T-helper 17 cell (primary cell): ENCODE results near the gene CDH4. TPM values are rescaled to one million over a fixed set of nuclear protein-coding genes. Genes with fewer than 3 reads are reported as not detected.

Experiments used
- ATAC-seq: fragments of 150-1000 bp; cut with Tn5 transposase; 2 replicates; pipeline ENCODE4 v1.10.0; 2021; ENCODE audit warnings: mild to moderate bottlenecking, moderate library complexity
- DNase-seq, 3 donors: peaks; one replicate each; pipeline versions ENCODE4 v3.0.0 to v3.0.0-alpha.2; 2020 to 2021
- H3K9me3 ChIP-seq: one replicate; pipeline ENCODE4 v1.7.0; 2013; ENCODE audit warnings: low read length, mild to moderate bottlenecking; ENCODE audit not compliant: control insufficient read depth, poor library complexity, severe bottlenecking
- H3K27ac Mint-ChIP-seq: one replicate; pipeline ENCODE4 v1.8.0; 2022; ENCODE audit warnings: mild to moderate bottlenecking, moderate library complexity, mixed read lengths
- H3K27me3 Mint-ChIP-seq: one replicate; pipeline ENCODE4 v1.8.0; 2022; ENCODE audit warnings: mixed read lengths
- H3K36me3 Mint-ChIP-seq: one replicate; pipeline ENCODE4 v1.8.0; 2022; ENCODE audit warnings: low read depth, mixed read lengths
- H3K4me1 Mint-ChIP-seq: one replicate; pipeline ENCODE4 v1.8.0; 2022; ENCODE audit warnings: mild to moderate bottlenecking, mixed read lengths
- H3K4me3 Mint-ChIP-seq: one replicate; pipeline ENCODE4 v1.8.0; 2022; ENCODE audit warnings: mild to moderate bottlenecking, moderate library complexity, mixed read lengths
- total RNA-seq, 4 donors: library from RNA in 2 of 4; stranded (reverse) in 2 of 4; gene quantifications; one replicate each; pipeline ENCODE4 v1.2.3 and lab custom pipeline; 2022 to 2026

Gene CDH4
- total RNA-seq, 2 donors from 2014 or later, result 0.55 to 0.67 TPM

DNA sequence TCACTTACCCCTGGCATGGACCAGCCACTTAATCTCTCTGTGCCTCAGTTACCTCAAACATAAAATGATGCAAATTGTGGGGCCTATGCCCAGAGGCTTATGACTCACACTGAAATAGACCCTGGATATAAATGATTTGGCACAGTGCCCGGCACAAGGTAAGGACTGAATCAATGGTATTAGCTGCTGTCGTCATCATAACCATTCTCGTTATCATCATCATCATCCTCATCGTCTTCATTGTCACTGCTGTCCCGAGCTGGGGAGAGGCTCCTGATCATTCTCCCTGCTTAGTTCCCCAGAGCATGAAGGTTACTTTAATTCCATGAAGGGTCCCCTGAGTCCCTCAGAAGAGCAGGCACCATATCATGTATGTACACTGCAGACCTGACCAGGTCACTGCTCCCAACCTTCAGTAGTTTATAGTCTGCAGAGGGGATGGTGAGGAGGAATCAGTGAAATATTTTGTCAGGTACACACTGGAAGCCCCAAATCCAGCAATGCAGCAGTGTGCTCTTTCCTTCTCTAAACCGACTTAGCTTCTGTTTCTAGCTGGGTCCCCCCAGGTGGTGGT, 664.3 kb downstream of the CDH4 start:
- H3K36me3 Mint-ChIP-seq, result no peaks in the 10 kb centered on the region
- H3K9me3 ChIP-seq, result no peaks in the 10 kb centered on the region

DNA sequence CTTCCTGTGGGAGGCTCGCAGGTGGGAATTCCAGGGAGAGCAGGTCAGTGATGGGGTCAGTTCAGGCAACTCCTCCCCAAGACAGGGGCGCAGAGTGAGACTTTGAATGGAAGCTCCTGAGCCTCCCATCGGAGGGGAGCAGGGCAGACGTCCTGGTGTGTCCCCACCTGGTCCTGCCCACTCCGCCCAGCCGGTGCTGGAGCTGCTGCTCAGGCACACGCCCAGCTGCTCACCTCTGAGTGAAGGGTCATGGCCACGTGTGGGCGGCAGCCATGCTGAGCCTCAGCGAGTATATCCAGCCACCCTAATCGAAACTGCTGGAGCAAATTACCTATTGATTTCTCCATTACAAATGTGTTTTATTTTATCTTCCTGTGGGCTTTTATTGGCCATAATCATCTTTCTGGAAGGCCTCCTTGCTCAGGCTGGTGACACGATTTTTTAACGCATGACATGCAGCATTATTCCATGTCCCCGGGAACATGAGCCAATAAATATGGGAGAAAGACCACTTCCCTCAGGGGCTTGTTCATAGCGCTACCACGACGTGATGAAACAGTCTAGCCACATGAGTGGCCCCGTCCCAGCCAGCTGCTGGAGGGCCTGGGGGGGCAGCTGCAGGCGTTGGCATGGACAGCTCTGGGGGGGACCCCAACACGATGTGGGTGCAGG, 665.5 kb downstream of the CDH4 start:
- Mint-ChIP-seq H3K27ac (no peak overlapping the region), H3K27me3 (peaks cover 24% of the 10 kb centered on the region), H3K36me3 (no peaks in the 10 kb centered on the region), H3K4me3 (no peak overlapping the region), H3K4me1 (peaks cover 2% of the 10 kb centered on the region)
- DNase-seq, result no peak
- ATAC-seq, result no peak
- H3K9me3 ChIP-seq, result no peaks in the 10 kb centered on the region

More for the DNA sequence above, 664.3 kb downstream of the CDH4 start:
- H3K27me3 Mint-ChIP-seq, result peaks cover 24% of the 10 kb centered on the region
- ATAC-seq (no peak), DNase-seq (no peak)
- H3K4me1 Mint-ChIP-seq, result peaks cover 2% of the 10 kb centered on the region
- H3K27ac Mint-ChIP-seq, result peak overlapping the region; percentile 6
- H3K4me3 Mint-ChIP-seq, result no peak overlapping the region

DNA sequence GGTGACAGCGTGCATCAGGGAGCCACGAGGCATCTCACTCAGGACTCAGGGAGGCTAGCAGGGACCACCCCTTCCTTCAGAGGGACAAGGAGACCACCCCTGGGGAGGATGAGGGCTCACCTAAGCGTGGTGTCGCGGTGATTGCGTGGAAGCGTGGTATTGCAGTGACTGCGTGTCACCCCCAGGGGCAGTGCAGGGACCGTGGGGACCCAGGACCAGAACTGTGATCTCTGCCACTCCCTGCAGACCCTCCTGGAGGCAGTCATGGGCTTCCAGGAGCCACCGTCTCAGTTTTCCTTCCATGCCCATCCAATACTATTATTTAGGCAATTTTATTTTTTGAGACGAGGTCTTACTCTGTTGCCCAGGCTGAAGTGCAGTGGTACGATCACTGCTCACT, 666.5 kb downstream of the CDH4 start:
- peaks cover 2% of the 10 kb centered on the region for H3K4me1 Mint-ChIP-seq
- H3K9me3 ChIP-seq, result no peaks in the 10 kb centered on the region
- H3K4me3 Mint-ChIP-seq, result no peak overlapping the region
- ATAC-seq (no peak), DNase-seq (no peak)
- peaks cover 19% of the 10 kb centered on the region for H3K27me3 Mint-ChIP-seq
- no peaks in the 10 kb centered on the region for H3K36me3 Mint-ChIP-seq
- H3K27ac Mint-ChIP-seq, result no peak overlapping the region

DNA sequence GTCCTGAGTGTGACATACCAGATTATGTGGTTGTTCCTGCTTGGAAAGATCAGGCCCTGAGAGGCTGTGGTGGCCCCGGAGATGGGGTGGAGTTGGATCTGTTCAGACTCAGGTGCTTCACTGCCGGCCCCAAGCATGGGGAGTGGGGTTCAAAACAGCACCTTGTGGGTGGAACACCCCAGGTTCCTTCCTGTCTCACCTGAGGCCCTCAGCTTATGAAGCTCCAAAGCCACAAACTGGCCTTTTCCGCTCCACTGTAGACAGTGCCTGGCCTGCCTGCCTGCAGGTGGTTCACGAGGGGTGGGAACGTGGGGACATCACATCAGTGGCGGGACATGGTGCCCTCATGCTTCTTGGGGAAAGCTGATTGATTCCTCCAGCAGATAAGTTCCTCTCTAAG, 667.2 kb downstream of the CDH4 start:
- H3K36me3 Mint-ChIP-seq, result no peaks in the 10 kb centered on the region
- H3K27ac Mint-ChIP-seq, result no peak overlapping the region
- H3K4me3 Mint-ChIP-seq, result no peak overlapping the region
- ATAC-seq, result no peak
- no peak for DNase-seq
- H3K27me3 Mint-ChIP-seq, result peaks cover 17% of the 10 kb centered on the region
- H3K9me3 ChIP-seq, result no peaks in the 10 kb centered on the region
- H3K4me1 Mint-ChIP-seq, result peaks cover 1% of the 10 kb centered on the region

DNA sequence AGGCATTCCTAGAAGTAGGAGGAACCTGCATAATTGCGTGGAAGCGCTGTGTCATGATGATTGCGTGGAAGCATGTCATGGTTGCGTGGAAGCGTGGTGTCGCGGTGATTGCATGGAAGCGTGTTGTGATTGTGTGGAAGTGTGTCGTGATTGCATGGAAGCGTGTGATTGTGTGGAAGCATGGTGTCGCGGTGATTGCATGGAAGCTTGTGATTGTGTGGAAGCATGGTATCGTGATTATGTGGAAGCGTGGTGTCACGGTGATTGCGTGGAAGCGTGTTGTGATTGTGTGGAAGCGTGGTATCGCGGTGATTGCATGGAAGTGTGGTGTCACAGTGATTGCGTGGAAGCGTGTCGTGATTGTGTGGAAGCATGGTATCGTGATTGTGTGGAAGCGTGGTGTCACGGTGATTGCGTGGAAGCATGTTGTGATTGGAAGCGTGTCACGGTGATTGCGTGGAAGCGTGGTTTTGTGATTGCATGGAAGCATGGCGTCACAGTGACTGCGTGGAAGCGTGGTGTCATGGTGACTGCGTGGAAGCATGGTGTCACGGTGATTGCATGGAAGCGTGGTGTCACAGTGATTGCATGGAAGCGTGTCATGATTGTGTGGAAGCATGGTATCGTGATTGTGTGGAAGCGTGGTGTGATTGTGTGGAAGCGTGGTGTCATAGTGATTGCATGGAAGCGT, 667.8 kb downstream of the CDH4 start:
- Mint-ChIP-seq H3K4me1 (no peaks in the 10 kb centered on the region), H3K4me3 (no peak overlapping the region), H3K27me3 (peaks cover 12% of the 10 kb centered on the region), H3K27ac (no peak overlapping the region), H3K36me3 (no peaks in the 10 kb centered on the region)
- ATAC-seq (no peak), DNase-seq (no peak)
- no peaks in the 10 kb centered on the region for H3K9me3 ChIP-seq

DNA sequence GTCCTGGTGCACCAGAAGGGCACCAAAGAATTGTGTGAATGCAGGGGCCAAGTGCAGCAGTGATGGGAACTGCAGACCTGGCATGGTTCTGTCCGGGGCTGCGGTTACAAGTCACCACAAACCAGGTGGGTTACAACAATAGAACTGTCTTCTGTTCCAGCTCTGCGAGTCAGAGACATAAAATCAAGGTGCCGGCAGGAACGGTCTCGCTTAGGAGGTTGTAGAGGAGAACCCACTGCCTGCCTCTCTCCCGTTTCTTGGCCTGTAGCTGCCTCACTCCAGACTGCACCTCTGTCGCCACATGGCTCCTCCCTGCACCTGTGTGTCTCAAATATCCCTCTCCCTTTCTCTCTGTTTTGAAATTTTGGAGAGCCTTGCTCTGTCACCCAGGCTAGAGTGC, 670.4 kb downstream of the CDH4 start:
- Mint-ChIP-seq H3K36me3 (no peaks in the 10 kb centered on the region), H3K4me1 (no peaks in the 10 kb centered on the region), H3K4me3 (no peak overlapping the region), H3K27me3 (no peaks in the 10 kb centered on the region), H3K27ac (no peak overlapping the region)
- ATAC-seq (no peak), DNase-seq (no peak)
- H3K9me3 ChIP-seq, result no peaks in the 10 kb centered on the region

DNA sequence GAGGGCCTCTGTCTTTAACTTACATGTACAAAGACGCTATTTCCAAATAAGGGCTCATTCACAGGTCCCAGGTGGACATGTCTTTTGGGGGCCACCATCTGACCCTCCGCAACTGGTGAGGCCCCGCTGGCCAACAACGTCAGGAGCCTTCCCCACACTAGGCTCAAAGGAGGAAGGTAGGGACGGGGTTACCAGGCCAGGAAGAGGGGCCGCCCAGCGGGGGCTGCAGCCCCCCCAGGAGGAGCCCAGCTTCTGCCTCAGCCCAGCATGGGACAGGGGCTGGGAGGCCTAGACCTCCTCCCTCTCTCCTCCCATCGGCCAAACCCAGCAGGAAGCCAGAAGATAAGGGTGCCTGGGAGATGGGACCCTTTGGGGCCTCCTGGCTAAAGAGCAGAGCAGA, 670.9 kb downstream of the CDH4 start:
- Mint-ChIP-seq H3K27ac (no peak overlapping the region), H3K36me3 (no peaks in the 10 kb centered on the region), H3K4me3 (no peak overlapping the region), H3K27me3 (no peaks in the 10 kb centered on the region), H3K4me1 (no peaks in the 10 kb centered on the region)
- H3K9me3 ChIP-seq, result no peaks in the 10 kb centered on the region
- DNase-seq (no peak), ATAC-seq (no peak)

DNA sequence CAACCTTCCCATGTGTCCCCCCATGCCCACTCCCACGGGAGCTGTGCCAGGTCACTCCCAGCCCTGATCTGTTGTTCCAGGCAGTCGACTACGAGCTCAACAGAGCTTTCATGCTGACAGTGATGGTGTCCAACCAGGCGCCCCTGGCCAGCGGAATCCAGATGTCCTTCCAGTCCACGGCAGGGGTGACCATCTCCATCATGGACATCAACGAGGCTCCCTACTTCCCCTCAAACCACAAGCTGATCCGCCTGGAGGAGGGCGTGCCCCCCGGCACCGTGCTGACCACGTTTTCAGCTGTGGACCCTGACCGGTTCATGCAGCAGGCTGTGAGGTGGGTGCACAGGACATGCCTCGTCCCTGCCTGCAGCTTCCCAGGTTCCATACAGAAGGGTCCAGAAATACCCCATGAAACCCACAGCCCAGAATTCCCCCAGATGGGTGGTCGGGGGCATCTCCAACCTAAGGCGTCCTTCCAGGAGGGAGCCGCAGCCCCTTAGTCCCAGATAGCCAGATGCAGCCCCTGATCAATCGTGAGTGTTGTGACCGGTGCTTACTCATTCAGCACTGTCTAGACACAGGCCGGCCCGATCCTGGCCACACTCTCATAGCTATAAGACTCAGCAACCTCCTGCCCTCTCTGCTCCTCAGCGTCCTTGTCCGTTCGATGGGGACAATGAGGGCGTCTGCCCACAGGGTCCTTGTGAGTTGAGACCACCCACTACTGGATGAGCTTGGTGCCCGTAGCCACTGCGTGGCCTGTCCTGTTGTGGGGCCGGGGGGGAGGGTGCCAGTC, 671.5 kb downstream of the CDH4 start:
- peak in 1 of 3 donors; percentile 6 for DNase-seq
- H3K9me3 ChIP-seq, result no peaks in the 10 kb centered on the region
- Mint-ChIP-seq H3K36me3 (no peaks in the 10 kb centered on the region), H3K27me3 (no peaks in the 10 kb centered on the region), H3K4me1 (no peaks in the 10 kb centered on the region), H3K27ac (no peak overlapping the region), H3K4me3 (no peak overlapping the region)
- ATAC-seq, result no peak

DNA sequence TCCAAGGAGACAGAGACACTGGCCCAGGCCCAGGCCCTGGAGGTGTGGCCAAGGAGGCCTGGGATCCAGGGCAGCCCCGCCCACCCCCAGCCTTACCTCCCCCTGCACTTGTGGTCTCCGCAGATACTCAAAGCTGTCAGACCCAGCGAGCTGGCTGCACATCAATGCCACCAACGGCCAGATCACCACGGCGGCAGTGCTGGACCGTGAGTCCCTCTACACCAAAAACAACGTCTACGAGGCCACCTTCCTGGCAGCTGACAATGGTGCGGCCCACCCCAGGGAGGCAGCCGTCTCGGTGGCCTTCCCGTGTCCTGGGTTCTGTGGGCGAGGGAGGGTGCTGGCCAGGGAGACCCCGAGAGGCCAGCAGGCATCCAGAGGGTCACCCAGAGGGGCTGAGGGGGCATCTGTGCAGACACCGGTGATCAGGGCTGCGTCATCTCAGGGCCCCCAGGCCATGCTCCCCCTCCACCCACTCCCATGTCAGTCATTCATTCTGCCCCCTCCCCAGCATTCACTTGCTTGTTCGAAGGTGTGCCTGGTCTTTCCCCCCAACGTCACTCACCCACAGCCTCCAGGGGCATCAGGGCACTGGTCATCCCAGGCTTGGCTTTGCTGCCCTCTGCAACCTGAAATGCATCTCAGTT, 672.3 kb downstream of the CDH4 start:
- ATAC-seq (no peak), DNase-seq (peak in 1 of 3 donors; percentile 2)
- H3K36me3 Mint-ChIP-seq, result no peaks in the 10 kb centered on the region
- H3K9me3 ChIP-seq, result no peaks in the 10 kb centered on the region
- H3K27ac Mint-ChIP-seq, result no peak overlapping the region
- no peaks in the 10 kb centered on the region for H3K27me3 Mint-ChIP-seq
- no peak overlapping the region for H3K4me3 Mint-ChIP-seq
- H3K4me1 Mint-ChIP-seq, result no peaks in the 10 kb centered on the region

DNA sequence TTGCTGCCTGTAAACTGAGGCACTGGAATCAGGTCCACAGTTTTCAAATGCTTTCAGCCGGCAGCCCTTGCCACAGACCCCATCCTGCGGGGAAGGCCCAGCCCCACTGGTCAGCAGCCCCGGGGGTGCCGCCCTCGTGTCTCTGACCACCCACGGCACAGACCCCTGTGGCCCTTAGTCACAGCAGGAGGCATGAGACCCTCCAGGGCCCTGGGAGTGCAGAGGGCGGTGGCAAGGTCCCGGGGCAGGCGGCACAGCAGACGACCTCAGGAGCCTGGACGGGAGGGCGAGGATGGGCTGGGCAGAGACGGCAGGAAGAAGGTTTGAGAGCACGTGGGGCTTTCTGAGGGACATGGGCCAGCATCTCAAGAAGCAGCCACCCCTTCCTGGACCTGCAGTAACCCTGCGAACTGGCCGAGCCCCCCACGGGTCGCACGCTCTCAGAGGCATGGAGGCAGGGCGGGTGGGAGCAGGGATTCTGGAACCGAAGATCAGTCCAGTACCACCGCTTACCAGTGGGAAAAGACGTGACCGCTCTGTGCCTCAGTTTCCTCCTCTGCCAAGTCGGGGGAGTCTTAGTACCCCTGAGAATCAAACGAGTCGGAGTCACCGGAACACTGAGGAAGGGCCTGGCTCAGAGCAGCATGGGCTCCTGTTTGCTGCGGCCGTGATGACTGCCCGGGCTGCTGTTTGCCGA, 672.9 kb downstream of the CDH4 start:
- Mint-ChIP-seq H3K4me1 (no peaks in the 10 kb centered on the region), H3K27ac (no peak overlapping the region), H3K36me3 (no peaks in the 10 kb centered on the region), H3K27me3 (no peaks in the 10 kb centered on the region), H3K4me3 (no peak overlapping the region)
- H3K9me3 ChIP-seq, result no peaks in the 10 kb centered on the region
- DNase-seq (peak in 1 of 3 donors; percentile 7), ATAC-seq (no peak)

DNA sequence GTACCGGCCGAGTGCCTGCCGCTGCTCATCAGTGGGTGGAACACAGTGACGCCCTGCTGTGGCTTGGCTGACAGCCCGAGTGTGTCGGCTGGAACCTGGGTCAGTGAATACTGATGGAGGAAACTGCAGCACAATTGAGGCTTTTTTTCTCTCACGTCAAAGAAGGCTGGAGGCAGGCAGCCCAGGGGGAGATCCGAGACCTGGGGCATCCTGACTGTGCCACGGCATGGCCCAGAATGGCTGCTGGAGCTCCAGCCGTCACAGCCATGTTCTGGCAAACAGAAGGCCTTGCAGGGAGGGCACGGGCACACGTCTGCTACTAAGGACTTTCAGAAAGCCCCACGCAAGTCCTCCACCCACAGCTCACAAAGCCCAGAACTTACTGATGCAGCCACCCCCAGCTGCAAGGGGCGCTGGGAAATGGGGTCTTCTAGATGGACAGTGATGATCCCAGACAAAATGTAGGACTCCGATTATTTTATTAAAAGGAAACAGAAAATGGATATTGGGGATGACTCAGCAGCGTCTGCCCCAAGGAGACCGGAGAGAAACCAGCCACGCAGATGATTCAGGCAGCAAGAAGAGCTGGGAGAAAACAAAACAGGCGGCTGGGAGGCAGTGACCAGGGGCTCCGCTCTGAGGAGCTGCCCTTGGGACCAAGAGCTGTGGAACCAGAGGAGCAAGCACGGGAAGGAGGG, 673.6 kb downstream of the CDH4 start:
- Mint-ChIP-seq H3K27me3 (no peaks in the 10 kb centered on the region), H3K4me3 (no peak overlapping the region), H3K36me3 (no peaks in the 10 kb centered on the region), H3K4me1 (no peaks in the 10 kb centered on the region), H3K27ac (no peak overlapping the region)
- DNase-seq (peak in 1 of 3 donors; percentile 4), ATAC-seq (no peak)
- no peaks in the 10 kb centered on the region for H3K9me3 ChIP-seq

DNA sequence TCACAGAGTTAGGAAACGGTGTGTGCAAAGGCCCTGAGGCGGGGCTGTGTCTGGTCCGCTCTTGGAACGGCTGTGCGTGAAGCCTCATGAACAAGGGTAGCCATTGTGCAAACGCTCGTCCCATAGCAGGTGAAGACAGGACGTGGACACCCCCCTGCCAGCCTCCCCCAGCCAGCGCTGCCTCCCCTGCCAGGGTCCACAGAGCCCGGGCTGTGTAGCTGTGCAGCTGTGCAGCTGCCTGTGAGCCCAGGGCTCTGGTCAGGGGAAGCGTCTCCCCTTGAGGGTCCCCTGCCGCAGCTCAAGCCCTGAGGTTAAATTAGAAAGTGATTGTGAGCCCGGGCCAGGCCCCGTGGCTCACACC, 674.2 kb downstream of the CDH4 start:
- Mint-ChIP-seq H3K27ac (no peak overlapping the region), H3K36me3 (no peaks in the 10 kb centered on the region), H3K27me3 (no peaks in the 10 kb centered on the region), H3K4me1 (no peaks in the 10 kb centered on the region), H3K4me3 (no peak overlapping the region)
- DNase-seq (peak in 1 of 3 donors; percentile 5), ATAC-seq (no peak)
- H3K9me3 ChIP-seq, result no peaks in the 10 kb centered on the region
